ENCODE results near the gene HCRTR2.

DNA sequence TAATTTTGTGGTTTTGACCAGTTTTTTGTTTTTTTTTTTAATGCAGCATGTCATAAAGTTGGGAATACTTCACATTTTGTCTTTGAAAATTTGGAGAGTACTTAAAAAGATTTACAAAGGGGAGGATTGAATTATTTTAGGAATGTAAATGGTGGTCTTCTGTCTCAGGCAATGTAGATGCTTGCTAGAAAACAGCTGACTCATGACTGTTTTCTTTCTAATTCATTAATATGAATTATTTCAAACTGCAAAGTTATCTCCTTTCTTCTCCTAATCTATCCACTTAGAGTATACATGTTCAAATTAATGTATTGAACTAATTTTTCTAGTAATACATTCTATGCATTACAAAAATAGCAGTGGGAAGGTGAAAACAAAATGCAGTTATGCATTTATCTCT lies 24.9 kb downstream of the HCRTR2 start:
- no peak for TF ChIP-seq YY1 (IDR thresholded peaks at IDR 0.05; ENCODE audit: insufficient read depth, insufficient read length)
- TF ChIP-seq ZNF274 (IDR thresholded peaks at IDR 0.05; ENCODE audit: low read depth, low read length) = no peak
- no peak for TF ChIP-seq SUZ12 (IDR thresholded peaks at IDR 0.05; ENCODE audit: extremely low read depth, insufficient read depth, insufficient read length)
